Activated CD4-positive, alpha-beta memory T cell treated with anti-CD3 and anti-CD28 coated beads, Interleukin-2, amount 10 ng/mL, durations not matched to agents 7 days and 5 days (primary cell): Measurements from ENCODE around the gene TAF1L. TPM values are rescaled to one million over a fixed set of nuclear protein-coding genes. Genes with fewer than 3 reads are reported as not detected.
"Not testable (repeated sequence)": the region's sequence is repeated elsewhere in the genome, so short reads cannot be mapped to it uniquely, and the experiment has no call there.

ENCODE experiments used
- CTCF ChIA-PET: fragments of 350-600 bp; sonication (Branson Sonifier 250); formaldehyde crosslinking; loops from one replicate; lab custom pipeline; 2021; ENCODE audit warnings: antibody characterized with exemption, inconsistent platforms; lab: Charles Lee
- POLR2A ChIA-PET: fragments of 350-600 bp; sonication (Branson Sonifier 250); formaldehyde crosslinking; loops from one replicate; lab custom pipeline; 2021; ENCODE audit warnings: antibody characterized with exemption; lab: Charles Lee
- DNase-seq: peaks from one replicate; pipeline ENCODE4 v3.0.0-alpha.2; 2020
- H3K27ac Mint-ChIP-seq: one replicate; pipeline ENCODE4 v1.8.0; 2021; ENCODE audit warnings: mild to moderate bottlenecking, mixed read lengths
- H3K27me3 Mint-ChIP-seq: one replicate; pipeline ENCODE4 v1.8.0; 2021; ENCODE audit warnings: mixed read lengths
- H3K36me3 Mint-ChIP-seq: one replicate; pipeline ENCODE4 v1.8.0; 2021; ENCODE audit warnings: low read depth, mixed read lengths
- H3K4me1 Mint-ChIP-seq: one replicate; pipeline ENCODE4 v1.8.0; 2021; ENCODE audit warnings: mixed read lengths
- H3K4me3 Mint-ChIP-seq: one replicate; pipeline ENCODE4 v1.8.0; 2021; ENCODE audit warnings: mild to moderate bottlenecking, mixed read lengths
- H3K9me3 Mint-ChIP-seq: one replicate; pipeline ENCODE4 v1.8.0; 2021; ENCODE audit warnings: mixed read lengths
- total RNA-seq, 2 experiments: library from RNA; stranded (reverse); gene quantifications; one replicate each; pipeline ENCODE4 v1.2.3, GENCODE V29; 2021

Gene TAF1L
- under 1 TPM in 1 of 2 experiments, not detected in 1; 0.05 TPM for total RNA-seq

GRCh38 chr9:32635362-32635761 is at the start of gene TAF1L:
TAF1L (minus strand) TSS chr9:32635669; CDS start chr9:32635579, 90 bp downstream.
- no peaks in the 10 kb centered on the region for H3K36me3 Mint-ChIP-seq
- H3K9me3 Mint-ChIP-seq = no peaks in the 10 kb centered on the region
- H3K4me1 Mint-ChIP-seq = no peaks in the 10 kb centered on the region
- H3K27me3 Mint-ChIP-seq = peaks cover 1% of the 10 kb centered on the region
- ChIA-PET CTCF (no interaction called here), POLR2A (no interaction called here)
- no peak within 1 kb of the TSS for H3K4me3 Mint-ChIP-seq
- no peak for DNase-seq
- H3K27ac Mint-ChIP-seq = no peak within 1 kb of the TSS

GRCh38 chr9:32681751-32682150 is 46.3 kb upstream of the TAF1L start:
- CTCF ChIA-PET = no interaction called here
- POLR2A ChIA-PET = no interaction called here
- Mint-ChIP-seq H3K36me3 (no peaks in the 10 kb centered on the region), H3K9me3 (peaks cover 9% of the 10 kb centered on the region), H3K4me1 (no peaks in the 10 kb centered on the region), H3K27ac (no peak overlapping the region), H3K4me3 (no peak overlapping the region), H3K27me3 (peaks cover 1% of the 10 kb centered on the region)
- DNase-seq = no peak

- ChIA-PET POLR2A (no interaction called here), CTCF (no interaction called here)
- Mint-ChIP-seq H3K27me3 (peaks cover 1% of the 10 kb centered on the region), H3K36me3 (no peaks in the 10 kb centered on the region), H3K4me1 (no peaks in the 10 kb centered on the region), H3K27ac (no peak overlapping the region), H3K4me3 (no peak overlapping the region), H3K9me3 (no peaks in the 10 kb centered on the region)
- no peak for DNase-seq
Observed at GRCh38 chr9:32677931-32678330, 42.5 kb upstream of the TAF1L start.

- CTCF ChIA-PET = no interaction called here
- Mint-ChIP-seq H3K4me1 (no peaks in the 10 kb centered on the region), H3K9me3 (no peaks in the 10 kb centered on the region)
Observed at GRCh38 chr9:32672469-32672868, 37.0 kb upstream of the TAF1L start.

GRCh38 chr9:32671333-32671732 is 35.9 kb upstream of the TAF1L start:
- H3K27me3 Mint-ChIP-seq = no peaks in the 10 kb centered on the region
- no peak for DNase-seq
- no peaks in the 10 kb centered on the region for H3K36me3 Mint-ChIP-seq
- ChIA-PET CTCF (no interaction called here), POLR2A (no interaction called here)
- no peak overlapping the region for H3K4me3 Mint-ChIP-seq
- H3K27ac Mint-ChIP-seq = no peak overlapping the region
- no peaks in the 10 kb centered on the region for H3K9me3 Mint-ChIP-seq
- H3K4me1 Mint-ChIP-seq = no peaks in the 10 kb centered on the region

More at GRCh38 chr9:32672469-32672868, 37.0 kb upstream of the TAF1L start:
- no peak for DNase-seq
- POLR2A ChIA-PET = no interaction called here
- H3K4me3 Mint-ChIP-seq = no peak overlapping the region
- no peak overlapping the region for H3K27ac Mint-ChIP-seq
- no peaks in the 10 kb centered on the region for H3K36me3 Mint-ChIP-seq
- no peaks in the 10 kb centered on the region for H3K27me3 Mint-ChIP-seq

GRCh38 chr9:32665101-32665500 is 29.6 kb upstream of the TAF1L start:
- Mint-ChIP-seq H3K9me3 (no peaks in the 10 kb centered on the region), H3K4me3 (no peak overlapping the region), H3K4me1 (no peaks in the 10 kb centered on the region), H3K36me3 (no peaks in the 10 kb centered on the region), H3K27me3 (peaks cover 2% of the 10 kb centered on the region), H3K27ac (no peak overlapping the region)
- ChIA-PET POLR2A (no interaction called here), CTCF (no interaction called here)
- DNase-seq = no peak

GRCh38 chr9:32663741-32664140 is 28.3 kb upstream of the TAF1L start:
- Mint-ChIP-seq H3K4me1 (no peaks in the 10 kb centered on the region), H3K27me3 (peaks cover 2% of the 10 kb centered on the region), H3K36me3 (no peaks in the 10 kb centered on the region), H3K27ac (no peak overlapping the region), H3K4me3 (no peak overlapping the region), H3K9me3 (no peaks in the 10 kb centered on the region)
- CTCF ChIA-PET = no interaction called here
- DNase-seq = no peak
- POLR2A ChIA-PET = interaction anchor here (0.6 kb wide), 1 partner anchor 88 kb away, joined by 3 read pairs; no protein-coding TSS in a partner anchor

GRCh38 chr9:32647671-32648070 is 12.2 kb upstream of the TAF1L start:
- Mint-ChIP-seq H3K36me3 (no peaks in the 10 kb centered on the region), H3K4me1 (no peaks in the 10 kb centered on the region), H3K4me3 (no peak overlapping the region), H3K9me3 (peaks cover 4% of the 10 kb centered on the region), H3K27me3 (peaks cover 4% of the 10 kb centered on the region), H3K27ac (no peak overlapping the region)
- POLR2A ChIA-PET = no interaction called here
- CTCF ChIA-PET = no interaction called here
- no peak for DNase-seq

- no peaks in the 10 kb centered on the region for H3K4me1 Mint-ChIP-seq
- ChIA-PET CTCF (no interaction called here), POLR2A (no interaction called here)
Observed at GRCh38 chr9:32644698-32645097, 9.2 kb upstream of the TAF1L start.

GRCh38 chr9:32633151-32633550 is 2.3 kb downstream of the TAF1L start:
- CTCF ChIA-PET, H3K27ac Mint-ChIP-seq, H3K27me3 Mint-ChIP-seq, H3K4me3 Mint-ChIP-seq, H3K36me3 Mint-ChIP-seq, H3K9me3 Mint-ChIP-seq, H3K4me1 Mint-ChIP-seq, POLR2A ChIA-PET, DNase-seq: not testable (repeated sequence)

More at GRCh38 chr9:32644698-32645097, 9.2 kb upstream of the TAF1L start:
- H3K27ac Mint-ChIP-seq = no peak overlapping the region
- H3K36me3 Mint-ChIP-seq = no peaks in the 10 kb centered on the region
- H3K9me3 Mint-ChIP-seq = no peaks in the 10 kb centered on the region
- peaks cover 6% of the 10 kb centered on the region for H3K27me3 Mint-ChIP-seq
- DNase-seq = no peak
- H3K4me3 Mint-ChIP-seq = no peak overlapping the region

GRCh38 chr9:32631991-32632390 is 3.5 kb downstream of the TAF1L start:
- Mint-ChIP-seq H3K36me3 (no peaks in the 10 kb centered on the region), H3K27me3 (no peaks in the 10 kb centered on the region), H3K4me3 (no peak overlapping the region), H3K27ac (no peak overlapping the region), H3K9me3 (no peaks in the 10 kb centered on the region), H3K4me1 (no peaks in the 10 kb centered on the region)
- ChIA-PET POLR2A (no interaction called here), CTCF (no interaction called here)
- DNase-seq = no peak

- no peak for DNase-seq
- no peaks in the 10 kb centered on the region for H3K9me3 Mint-ChIP-seq
- ChIA-PET CTCF (no interaction called here), POLR2A (no interaction called here)
- H3K4me1 Mint-ChIP-seq = no peaks in the 10 kb centered on the region
- H3K4me3 Mint-ChIP-seq = no peak overlapping the region
- H3K27ac Mint-ChIP-seq = no peak overlapping the region
- no peaks in the 10 kb centered on the region for H3K27me3 Mint-ChIP-seq
- H3K36me3 Mint-ChIP-seq = no peaks in the 10 kb centered on the region
Observed at GRCh38 chr9:32627394-32627954, 8.0 kb downstream of the TAF1L start.

- POLR2A ChIA-PET = no interaction called here
Observed at GRCh38 chr9:32625320-32625719, 10.1 kb downstream of the TAF1L start.

GRCh38 chr9:32622948-32623347 is 12.5 kb downstream of the TAF1L start:
- no peak overlapping the region for H3K27ac Mint-ChIP-seq
- H3K4me1 Mint-ChIP-seq = no peaks in the 10 kb centered on the region
- POLR2A ChIA-PET = no interaction called here
- H3K9me3 Mint-ChIP-seq = no peaks in the 10 kb centered on the region
- peaks cover 5% of the 10 kb centered on the region for H3K27me3 Mint-ChIP-seq
- CTCF ChIA-PET = interaction anchor here (0.6 kb wide), 1 partner anchor 14 kb away, joined by 7 read pairs; no protein-coding TSS in a partner anchor
- H3K36me3 Mint-ChIP-seq = no peaks in the 10 kb centered on the region
- DNase-seq = no peak
- no peak overlapping the region for H3K4me3 Mint-ChIP-seq

More at GRCh38 chr9:32625320-32625719, 10.1 kb downstream of the TAF1L start:
- Mint-ChIP-seq H3K27me3 (no peaks in the 10 kb centered on the region), H3K9me3 (no peaks in the 10 kb centered on the region), H3K4me3 (no peak overlapping the region), H3K4me1 (no peaks in the 10 kb centered on the region), H3K27ac (no peak overlapping the region), H3K36me3 (no peaks in the 10 kb centered on the region)
- CTCF ChIA-PET = no interaction called here
- no peak for DNase-seq
